ENCODE results near the gene SYCE1.
"Not testable (repeated sequence)": the region's sequence is repeated elsewhere in the genome, so short reads cannot be mapped to it uniquely, and the experiment has no call there.

SYCE1 gene, protein sequence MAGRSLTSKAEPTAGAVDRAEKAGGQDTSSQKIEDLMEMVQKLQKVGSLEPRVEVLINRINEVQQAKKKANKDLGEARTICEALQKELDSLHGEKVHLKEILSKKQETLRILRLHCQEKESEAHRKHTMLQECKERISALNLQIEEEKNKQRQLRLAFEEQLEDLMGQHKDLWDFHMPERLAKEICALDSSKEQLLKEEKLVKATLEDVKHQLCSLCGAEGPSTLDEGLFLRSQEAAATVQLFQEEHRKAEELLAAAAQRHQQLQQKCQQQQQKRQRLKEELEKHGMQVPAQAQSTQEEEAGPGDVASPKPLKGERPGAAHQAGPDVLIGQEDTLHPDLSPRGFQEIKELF

DNA sequence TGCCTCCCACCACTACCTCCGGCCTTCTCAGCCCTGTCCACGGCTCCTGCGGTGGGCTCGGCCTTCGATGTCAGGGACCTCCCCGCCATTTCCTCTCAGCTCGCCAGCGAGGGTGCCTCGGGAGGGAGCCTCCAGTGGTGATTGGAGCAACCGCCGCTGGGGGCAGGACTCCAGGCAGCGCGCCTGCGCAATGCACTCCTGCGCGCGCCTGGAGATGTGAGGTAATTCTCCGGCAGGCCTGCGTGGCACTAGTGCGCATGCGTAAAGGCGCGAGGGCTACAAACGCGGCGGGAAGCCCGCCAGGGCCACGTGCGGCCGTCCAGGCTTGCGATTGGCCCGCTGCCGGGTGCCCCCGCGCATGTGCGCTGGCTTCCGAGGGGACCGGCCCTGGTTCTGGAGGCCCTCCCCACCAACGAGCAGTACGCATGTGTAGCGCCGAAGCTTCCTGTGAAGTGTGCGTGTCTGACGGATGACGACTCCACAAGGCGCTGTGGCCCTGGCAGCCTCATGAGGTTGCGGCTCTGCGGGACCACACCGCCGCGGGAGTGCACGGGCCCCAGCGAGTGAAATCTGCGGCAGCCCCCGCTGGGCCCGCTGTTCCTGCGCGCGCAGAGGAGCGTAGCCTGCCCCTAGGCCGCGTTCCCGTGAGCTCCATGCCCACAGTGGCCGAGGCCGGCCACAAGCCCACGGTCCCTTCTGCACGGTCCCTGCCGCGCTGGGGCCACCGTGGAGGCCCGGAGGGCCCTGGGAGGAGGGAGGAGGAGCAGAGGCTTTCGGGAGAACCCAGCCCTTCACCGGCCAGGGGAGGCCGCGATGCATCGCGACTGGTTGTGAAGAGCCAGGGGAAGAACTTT is at the start of gene SYCE1:
Gene SYCE1, minus strand, starts transcription at position 143 of the 854 bp plus-strand sequence. Its CDS starts 54 bp downstream, at position 89.
- DNase-seq, result no peak

DNA sequence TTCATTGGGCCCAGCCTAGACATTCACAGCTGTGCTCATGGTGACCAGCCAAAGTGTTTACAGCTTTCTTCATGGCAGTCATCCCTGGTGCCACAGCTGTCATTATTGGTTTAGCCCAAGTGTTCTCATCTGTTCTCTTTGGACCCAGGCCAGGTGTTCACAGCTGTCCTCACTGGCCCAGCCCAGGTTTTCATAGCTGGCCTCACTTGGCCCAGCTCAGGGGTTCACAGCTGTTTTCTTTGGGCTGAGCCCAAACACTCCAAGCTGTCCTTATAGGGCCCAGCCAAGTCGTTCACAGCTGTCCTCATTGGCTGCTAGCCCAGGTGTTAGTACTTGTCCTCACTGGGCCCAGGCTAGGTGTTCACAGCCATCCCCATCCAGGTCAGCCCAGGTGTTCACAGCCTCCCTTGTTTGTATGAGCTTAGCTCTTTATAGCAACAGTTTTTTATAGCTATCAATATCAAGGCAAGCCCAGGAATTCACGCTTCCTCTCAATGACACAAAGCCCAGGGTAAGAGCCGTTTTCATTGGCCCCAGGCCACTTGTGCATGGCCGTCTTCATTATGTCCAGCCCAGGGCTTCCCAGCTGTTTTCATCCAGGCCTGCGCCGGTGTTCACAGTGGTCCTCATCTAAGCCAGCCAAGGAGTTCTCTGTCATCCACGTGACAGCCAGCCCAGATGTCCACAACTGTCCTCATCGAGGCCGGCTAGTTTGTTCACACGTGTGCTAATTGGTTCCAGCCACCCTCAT is 49.6 kb upstream of the SYCE1 start:
- no peak for DNase-seq

DNA sequence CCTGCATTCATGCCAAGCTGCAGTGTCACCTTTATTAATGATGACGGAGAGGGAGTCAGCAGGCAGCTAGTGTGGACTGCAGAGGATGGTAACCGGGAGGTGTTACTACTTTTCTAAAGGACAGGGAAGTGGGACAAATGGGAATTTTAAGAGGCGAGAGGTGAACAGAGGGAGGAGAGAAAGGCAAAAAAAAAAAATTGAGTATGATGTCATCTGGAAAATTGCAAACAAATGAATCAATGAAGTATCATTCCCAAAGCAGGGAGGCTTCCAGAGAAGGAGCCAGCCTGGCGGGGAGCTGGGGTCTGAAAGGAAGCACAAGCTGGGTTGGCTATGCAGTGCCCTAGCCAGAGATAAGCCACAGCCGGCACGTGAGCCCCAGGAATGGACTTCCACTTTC is 48.3 kb upstream of the SYCE1 start:
- DNase-seq, result no peak

DNA sequence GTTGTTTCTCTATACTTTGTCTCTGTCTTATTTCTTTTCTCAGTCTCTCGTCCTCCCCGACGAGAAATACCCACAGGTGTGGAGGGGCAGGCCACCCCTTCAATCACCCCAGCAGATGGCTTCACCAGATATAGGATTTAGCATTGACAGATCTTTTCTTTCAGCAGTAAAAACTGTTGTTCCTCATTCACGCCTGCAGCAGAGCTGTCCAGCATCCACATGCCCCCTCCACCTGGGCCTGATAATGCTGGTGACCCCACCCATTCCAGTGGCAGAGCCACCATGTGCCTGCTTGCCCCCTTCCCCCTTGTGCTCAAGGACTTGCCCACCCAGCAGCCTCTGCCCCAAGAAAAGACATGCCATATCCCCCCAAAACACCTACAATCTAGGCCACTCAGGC is 45.7 kb upstream of the SYCE1 start:
- no peak for DNase-seq

DNA sequence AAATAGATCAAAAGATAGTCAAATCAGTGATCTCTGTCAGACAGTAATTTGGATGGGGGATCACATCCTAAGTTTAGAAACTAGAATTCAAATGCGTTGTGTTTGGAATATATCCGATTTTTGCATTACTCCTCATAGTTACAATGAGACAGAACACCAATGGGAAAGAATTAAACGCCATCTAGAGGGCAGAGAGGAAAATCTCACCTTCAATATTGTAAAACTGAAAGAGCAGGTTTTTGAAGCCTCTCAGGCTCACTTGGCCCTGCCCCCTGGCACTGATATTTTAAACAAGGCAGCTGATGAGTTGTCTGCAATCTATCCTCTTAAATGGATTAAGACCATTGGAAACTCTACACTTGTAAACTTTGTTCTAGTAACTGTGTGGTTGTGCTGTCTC is 43.5 kb upstream of the SYCE1 start:
- DNase-seq, result no peak

DNA sequence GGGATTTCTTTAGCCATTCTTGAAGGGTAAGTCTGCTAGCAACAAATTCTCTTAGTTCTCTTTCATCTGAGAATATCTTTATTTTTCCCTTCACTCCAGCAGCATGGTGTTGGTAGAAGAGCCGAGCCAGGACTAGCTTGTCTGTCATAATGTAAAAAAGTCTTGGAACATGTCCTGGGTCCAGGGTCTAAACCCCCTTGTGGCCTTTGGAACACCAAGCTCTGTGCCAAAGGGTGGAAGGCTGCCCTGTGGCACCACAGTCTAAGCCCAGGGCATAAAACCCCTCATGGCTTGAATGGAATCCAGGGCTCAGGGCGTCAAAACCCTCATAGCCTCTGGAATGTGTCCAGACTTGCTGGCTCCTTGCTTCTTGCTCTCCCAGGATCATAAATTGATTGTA is 38.1 kb upstream of the SYCE1 start:
- DNase-seq, result not testable (repeated sequence)

DNA sequence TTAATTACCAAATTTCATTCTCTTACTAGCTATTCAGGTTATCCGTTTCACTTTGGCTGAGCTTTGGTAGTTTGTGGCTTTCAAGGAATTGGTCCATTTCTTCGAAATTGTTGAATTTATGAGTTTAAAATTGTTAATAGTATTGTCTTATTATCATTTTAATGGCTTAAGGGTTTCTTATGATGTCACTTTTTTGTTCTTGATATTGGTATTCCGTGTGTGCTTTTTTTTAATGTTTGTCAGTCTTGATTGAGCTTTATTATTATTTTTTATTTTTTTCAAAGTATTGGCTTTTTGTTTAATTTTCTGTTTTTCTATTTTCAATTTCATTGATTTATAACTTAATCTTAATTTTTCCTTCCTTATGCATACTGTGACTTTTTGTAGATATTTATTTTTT is 35.3 kb upstream of the SYCE1 start:
- no peak for DNase-seq

DNA sequence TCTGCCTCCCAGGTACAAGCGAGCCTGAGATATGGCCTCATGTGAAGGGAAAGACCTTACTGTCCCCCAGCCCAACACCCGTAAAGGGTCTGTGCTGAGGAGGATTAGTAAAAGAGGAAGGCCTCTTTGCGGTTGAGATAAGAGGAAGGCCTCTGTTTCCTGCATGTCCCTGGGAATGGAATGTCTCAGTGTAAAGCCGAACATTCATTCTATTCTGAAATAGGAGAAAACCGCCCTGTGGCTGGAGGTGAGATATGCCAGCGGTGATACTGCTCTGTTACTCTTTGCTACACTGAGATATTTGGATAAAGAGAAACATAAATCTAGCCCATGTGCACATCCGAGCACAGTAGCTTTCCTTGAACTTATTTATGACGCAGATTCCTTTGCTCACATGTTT is 34.5 kb upstream of the SYCE1 start:
- DNase-seq, result not testable (repeated sequence)

DNA sequence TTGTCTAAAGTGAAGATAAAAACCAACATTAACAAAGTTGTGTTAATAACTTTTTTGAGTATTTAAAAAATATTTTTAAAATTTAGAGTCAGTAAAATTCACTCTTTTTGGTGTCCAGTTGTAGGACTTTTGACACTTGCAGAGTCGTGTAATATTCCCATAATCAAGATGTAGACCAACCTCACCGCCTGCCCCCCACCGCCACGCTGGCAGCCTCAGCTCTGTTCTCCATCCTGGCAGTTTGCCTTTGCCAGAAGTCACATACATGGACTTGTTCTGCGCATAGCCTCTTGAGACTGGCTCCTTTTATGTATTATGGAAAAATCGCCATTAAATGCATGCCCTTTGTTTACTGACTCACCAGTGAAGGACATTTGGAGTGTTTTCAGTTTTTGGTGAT is 27.3 kb upstream of the SYCE1 start:
- DNase-seq, result no peak

DNA sequence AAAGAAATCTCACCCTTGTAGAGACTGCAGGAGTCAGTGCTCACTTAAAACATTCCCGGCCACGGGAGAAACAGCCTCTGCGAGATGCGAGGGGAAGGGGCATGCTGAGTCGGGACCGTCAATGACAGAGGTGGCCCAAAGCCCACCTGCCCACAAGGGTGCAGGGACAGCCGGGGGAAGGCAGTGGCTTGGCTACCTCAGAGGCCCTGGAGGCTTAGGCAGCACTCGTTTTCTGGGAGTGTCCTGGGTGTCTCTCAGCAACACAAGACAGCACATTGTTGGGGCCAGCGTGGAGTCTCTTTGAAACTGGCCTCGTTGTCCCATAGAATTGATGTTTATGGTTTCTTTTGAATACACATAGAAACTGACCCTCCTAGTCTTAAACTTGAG is 25.6 kb upstream of the SYCE1 start:
- no peak for DNase-seq

DNA sequence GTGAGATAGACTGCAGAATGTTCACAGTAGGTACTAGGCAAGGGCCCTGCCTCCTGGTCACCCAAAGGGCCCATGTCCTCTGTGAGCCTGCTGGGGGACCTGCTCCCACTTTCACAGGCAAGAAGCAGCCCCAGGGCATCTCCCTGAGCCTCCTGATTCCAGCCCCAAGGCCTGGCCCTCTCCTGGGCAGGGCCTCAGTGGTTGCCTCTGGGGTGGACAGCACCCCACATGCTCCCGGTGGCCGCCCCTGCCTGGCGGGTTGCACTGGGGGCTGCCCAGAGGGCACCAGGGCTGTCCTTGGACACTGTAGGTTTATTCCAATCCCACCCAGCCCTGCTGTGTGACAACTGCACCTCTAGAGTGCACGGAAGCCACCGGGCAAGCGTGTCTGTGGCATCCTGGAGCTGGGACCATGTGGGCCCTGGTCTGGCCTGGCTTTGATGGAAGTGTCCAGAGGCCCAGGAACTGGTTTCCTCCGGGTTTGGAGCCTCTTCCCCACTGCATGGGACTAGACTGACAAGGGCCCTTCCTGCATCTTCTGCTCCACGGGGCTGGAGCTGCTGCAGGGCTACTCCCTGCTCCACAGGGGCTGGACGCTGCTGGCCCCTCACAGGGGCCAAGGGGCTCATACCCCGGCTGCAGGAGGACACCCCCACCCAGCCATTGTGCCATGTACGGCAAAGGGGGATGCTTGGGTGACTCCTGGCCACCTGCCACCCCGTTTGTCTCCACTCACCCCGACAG is 25.0 kb upstream of the SYCE1 start:
- DNase-seq, result no peak

DNA sequence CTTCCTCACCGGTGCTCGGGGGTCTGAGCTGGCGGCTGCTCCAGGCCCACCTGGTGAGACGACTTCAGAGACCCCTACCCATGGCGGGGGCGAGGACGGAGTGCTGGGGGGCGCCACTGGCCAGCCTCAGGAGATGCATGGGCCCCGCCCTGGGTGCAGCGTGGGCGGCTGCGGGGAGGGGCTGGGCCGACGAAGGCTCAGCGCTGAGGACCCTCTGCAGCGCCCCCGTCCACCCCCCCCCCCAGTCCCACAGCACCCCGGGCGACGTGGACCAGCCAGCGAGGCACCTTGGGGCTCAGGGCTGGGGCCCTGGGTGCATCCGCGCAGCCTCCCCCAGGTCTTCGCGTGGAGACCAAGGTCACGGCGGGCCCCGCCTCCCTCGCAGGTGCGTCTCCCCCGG is 11.7 kb upstream of the SYCE1 start:
- DNase-seq, result not testable (repeated sequence)

DNA sequence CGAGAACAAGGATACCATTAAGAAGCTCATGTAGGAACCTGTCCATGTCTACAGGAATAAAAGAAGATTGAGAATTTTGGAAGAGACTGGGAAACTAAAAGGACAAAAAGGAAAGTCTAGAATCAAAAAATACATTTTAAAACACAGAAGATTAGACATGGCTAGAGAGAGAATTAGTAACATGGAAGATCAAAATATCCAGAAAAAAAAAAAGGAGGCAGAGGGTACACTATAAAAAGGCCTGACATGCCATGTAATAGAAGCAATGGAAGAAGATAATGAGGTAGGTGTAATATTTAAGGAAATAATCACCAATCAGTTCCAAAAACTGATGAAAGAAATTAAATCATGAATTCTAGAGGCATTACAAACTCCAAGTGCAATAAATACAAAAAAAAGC is 8.1 kb upstream of the SYCE1 start:
- DNase-seq, result not testable (repeated sequence)

DNA sequence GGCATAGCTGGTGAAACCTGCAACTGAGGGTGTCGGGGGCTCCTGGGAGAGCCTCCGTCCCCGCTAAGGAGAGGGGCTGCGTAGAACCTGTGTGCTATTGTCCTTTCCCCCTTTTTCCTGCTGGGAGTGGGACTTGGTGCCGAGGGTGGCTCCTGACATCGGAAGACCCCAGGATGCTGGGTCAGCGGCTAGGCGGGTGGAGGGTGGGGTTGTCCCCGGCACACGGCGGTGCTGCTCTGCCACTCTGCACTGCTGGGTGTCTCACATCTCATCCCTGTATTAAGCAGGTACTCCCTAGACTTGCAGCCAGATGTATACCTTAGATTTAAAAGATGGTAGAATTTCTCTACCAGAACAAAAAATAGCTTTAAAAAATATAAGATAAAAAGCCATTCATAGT is 6.7 kb upstream of the SYCE1 start:
- not testable (repeated sequence) for DNase-seq

DNA sequence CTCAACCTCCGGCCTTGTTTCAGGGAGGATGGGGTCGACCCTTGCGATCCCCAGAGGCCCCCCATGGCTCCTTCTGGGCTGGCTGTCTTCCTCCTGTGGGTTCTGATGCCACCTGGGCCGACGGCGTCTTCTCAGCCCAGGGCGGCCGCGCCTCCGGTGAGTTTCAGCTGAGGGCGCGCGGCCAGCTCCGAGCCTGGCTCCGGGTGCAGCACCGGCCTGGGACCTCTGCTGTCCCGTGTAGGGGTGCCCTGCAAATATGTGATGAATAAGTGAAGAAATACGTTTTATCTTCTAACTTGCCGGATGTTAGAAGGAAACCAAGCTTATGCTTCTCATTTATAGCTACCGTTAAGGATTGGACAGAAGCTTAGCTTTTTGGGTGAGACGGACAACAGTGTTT is 4.4 kb upstream of the SYCE1 start:
- not testable (repeated sequence) for DNase-seq

DNA sequence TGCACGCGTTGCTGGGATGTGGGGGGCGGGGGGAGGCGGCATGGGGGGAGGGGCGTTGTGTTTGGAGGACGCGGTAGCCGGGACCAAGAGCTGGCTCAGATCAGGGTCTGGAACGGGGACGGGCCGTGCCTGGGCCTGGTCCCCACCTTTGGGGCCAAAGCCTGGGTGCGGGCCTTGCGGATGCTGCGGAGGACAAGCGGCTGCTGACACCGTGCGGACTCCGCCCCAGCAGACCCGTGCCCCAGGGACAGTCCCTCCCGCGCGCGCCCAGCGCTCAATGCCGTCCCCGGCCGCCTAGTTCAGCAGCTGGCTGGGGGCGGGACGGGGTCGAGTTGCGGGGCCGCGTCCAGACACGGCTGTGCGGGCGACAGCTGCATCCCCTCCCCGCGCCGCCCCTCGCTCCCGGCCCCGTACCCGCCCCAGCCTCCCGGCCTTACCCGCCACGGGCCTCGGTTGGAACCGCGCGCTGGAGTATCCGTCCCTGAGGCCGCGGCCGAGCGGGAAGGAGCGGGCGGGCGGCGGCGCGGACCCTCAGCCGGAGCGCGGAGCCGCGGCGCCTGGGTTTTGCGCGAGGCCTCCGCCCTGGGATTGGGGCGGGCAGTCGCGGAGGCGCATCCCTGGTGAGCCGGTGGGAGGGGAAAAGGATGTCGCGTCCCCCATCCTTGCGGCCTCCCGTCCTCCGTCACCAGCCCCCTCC is 3.6 kb upstream of the SYCE1 start:
- not testable (repeated sequence) for DNase-seq

DNA sequence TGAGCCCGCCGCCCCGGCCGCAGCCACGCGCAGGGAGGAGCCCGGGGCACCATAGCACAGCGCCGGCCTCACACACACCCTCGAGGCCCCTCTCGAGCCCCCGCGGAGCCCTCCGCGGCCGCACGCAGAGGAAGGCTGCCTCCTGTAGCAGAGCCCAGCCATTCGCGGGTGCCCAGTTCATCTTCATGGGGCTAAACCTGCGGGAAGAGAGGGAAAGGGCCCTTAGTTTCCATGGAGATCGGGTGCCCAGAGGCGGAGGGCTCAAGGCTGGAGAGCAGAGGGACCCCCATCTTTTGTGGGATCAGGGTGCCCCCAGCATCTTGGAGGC is 2.9 kb upstream of the SYCE1 start:
- no peak for DNase-seq

DNA sequence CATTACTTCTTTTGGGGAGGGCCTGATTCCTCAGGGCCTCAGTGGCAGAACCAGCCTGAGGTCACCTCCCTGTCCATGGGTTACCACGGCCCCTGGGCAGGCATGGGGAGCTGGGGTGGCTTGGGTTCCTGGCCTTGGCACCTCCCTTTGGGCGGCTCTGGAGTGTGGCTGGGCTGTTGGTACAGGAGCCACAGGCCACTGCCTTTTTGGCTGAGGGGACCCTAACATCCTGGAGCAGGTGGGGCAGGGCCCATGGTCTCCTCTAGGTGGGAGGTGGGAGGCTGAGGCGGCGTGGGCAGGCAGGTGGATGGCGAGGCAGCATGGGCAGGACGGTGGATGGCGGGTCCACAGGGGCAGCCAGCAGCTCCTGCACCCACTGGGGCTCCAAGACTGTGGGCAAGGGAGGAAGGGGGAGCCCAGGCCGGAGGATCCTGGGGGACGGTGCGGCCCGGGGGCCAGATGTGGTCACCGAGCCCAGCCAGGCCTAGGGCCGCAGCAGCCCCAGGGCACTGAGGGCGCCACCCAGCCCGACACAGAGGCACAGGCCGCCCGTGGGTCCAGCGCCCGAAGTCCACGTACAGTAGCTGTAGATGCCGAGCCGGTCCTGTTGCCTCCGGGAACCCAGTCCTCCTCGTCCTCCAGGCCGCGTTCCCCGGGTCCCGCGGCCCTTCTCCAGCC is 2.4 kb upstream of the SYCE1 start:
- DNase-seq, result no peak

DNA sequence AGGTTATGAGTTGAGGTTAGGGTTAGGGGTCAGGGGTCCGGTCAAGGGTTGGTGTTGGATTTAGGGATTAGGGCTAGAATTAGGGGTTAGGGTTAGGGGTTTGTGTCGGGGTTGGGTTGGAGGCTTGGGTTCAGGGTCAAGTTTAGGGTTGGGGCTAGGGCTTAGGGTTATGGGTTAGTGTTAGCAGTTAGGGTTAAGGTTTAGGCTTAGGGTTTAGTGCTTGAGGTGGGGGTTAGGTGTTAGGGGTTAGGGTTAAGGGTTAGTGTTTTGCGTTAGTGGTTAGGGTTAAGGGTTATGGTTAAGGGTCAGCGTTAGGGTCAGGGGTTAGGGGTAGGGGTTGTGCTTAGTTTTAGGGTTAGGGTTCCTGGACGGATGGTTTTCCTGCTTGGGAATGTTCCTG is 1.7 kb upstream of the SYCE1 start:
- DNase-seq, result no peak

DNA sequence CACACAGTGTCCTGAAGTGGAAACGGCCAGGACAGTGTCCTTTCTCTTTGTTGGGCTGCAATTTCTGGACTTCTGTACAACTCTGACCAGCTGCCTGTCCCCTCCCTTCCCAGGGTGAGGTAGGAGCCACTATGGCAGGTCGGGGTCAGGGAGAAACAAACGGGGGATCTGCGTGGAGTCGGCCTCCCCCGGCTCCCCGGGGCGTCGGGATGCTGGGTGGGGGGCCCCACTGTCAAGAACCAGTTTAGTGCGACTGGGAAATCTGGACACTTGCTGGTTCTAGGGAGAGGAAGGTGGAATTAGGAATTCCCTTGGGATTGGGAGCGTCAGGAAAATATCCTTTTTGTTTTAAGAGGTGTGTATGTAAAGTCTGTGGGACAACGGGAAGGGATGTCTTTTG is 567 bp downstream of the SYCE1 start:
- no peak for DNase-seq

DNA sequence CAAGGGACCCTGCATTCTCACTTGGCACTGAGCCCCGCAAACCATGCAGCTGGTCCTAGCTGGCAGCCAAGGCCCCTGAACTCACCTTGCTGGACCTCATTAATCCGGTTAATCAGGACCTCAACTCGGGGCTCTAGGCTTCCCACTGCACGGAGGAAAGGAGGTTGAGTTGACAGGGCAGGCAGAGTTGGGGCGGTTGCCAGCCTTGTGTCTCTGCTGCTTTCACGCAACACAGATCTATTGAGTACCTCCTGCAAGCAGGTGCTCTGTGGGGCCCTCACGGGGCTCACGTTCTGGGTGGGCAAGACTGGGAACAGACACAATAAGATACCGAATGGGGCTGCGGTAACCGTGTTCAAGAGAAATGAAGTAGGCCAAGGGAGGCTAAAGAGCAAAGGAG is 6.2 kb downstream of the SYCE1 start:
- no peak for DNase-seq

DNA sequence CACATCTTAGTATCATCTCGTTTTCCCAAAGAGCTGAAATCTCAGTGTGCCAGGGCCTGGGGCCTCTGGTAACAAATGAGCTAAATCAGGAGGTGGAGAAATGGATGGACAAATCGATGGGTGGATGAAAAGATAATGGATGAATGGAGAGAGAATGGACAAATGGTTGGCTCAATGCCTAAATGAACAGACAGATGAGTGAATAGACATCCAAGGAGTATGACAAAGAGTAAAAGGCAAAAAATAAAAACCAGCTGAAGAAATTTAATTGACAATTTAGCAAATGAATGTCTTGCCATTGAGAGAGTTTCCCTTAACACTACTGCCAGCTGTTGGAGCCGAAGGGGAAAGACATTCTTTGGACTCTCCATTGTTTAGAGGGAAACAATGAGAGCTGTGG is 8.0 kb downstream of the SYCE1 start:
- DNase-seq, result no peak
